ENCODE measurements around the gene NKD2. TPM values are rescaled to one million over a fixed set of nuclear protein-coding genes. Genes with fewer than 3 reads are reported as not detected.

The NKD2 gene
- total and polyA plus RNA-seq, 9 of the 15 experiments (the other 6 are each of a cell fraction or from before 2014, with no cell fraction given): 0.09 to 0.64 (median 0.27) TPM; not detected in 5

- ATAC-seq: no peak
- CTCF ChIA-PET (ENCODE audit: low intra/inter-chr PET ratio): no interaction called here
- FAIRE-seq: no peak
These were observed 57.5 kb downstream of the NKD2 start for GRCh38 chr5:1065891-1066650.

More at GRCh38 chr5:1065891-1066650, 57.5 kb downstream of the NKD2 start:
- TF ChIP-seq ARID3A (IDR thresholded peaks at IDR 0.05; ENCODE audit: borderline replicate concordance, low read depth, low read length): no peak
- no peak for TF ChIP-seq TOE1 (IDR thresholded peaks at IDR 0.05; ENCODE audit: borderline replicate concordance)
- TF ChIP-seq TOE1 (CRISPR knock-in tag; IDR thresholded peaks at IDR 0.05; ENCODE audit: borderline replicate concordance, low read depth): no peak
- TF ChIP-seq FOXK1 (CRISPR knock-in tag; IDR thresholded peaks at IDR 0.05; ENCODE audit: borderline replicate concordance): no peak
- POLR2A ChIA-PET: interaction anchor here (0.5 to 1.1 kb wide), 4 partner anchors 25 to 53 kb away, joined by 3 to 5 read pairs (median 3); no protein-coding TSS in a partner anchor
- Histone ChIP-seq H2AFZ (ENCODE audit: low read depth, low read length) (no peak overlapping the region), H3K79me2 (ENCODE audit: control insufficient read depth, insufficient read depth, low read length) (no peaks in the 10 kb centered on the region), H3K36me3 (ENCODE audit: control insufficient read depth, insufficient read depth, low read length) (no peaks in the 10 kb centered on the region), H3K27me3 (ENCODE audit: control insufficient read depth in 2 of 2, insufficient read depth in 2 of 2, low read length in 2 of 2) (peaks cover 0 to 44% of the 10 kb centered on the region in 2 experiments; a peak in 4 of 5 replicates), H3K9ac (ENCODE audit: insufficient read depth in 1 of 2, low read depth in 2 of 2, low read length in 2 of 2) (no peak overlapping the region), H3K4me1 (replicated peaks in 1 of 2; ENCODE audit: control insufficient read depth in 2 of 2, insufficient read depth in 2 of 2, low read length in 2 of 2) (peaks cover 14 to 59% of the 10 kb centered on the region in 2 experiments; a peak in 4 of 5 replicates), H3K9me1 (ENCODE audit: control insufficient read depth, insufficient read depth, low read length) (no peaks in the 10 kb centered on the region), H4K20me1 (replicated peaks; ENCODE audit: control insufficient read depth, insufficient read depth, low read length) (peaks cover 24% of the 10 kb centered on the region), H3K4me3 (no peak overlapping the region), H3K4me2 (ENCODE audit: insufficient read depth, low read length) (no peak overlapping the region), H3K9me3 (replicated peaks; ENCODE audit: control insufficient read depth, insufficient read depth, low read depth, low read length) (no peaks in the 10 kb centered on the region), H3K27ac (ENCODE audit: extremely low read depth, low read depth, low read length) (no peak overlapping the region)
- DNase-seq (ENCODE audit: extremely low read depth in 1 of 4, low spot score in 3 of 4): no peak
- WGBS (ENCODE audit: insufficient coverage, low coverage, missing lambda C conversion rate): 38% methylated on average over 12 of the region's 16 CpGs
- intact Hi-C loops (cut with micrococcal nuclease): loop anchor here (5.0 kb wide), 1 partner anchor 51 kb away; no protein-coding TSS in a partner anchor
- in situ Hi-C loops (cut with MboI): no loop called here
- no TSS peak for BruUV-seq (replicated peaks)

All from K562 (cell line).